ENCODE results near the gene PCDH7. TPM values are rescaled to one million over a fixed set of nuclear protein-coding genes. Genes with fewer than 3 reads are reported as not detected.

The PCDH7 gene, protein sequence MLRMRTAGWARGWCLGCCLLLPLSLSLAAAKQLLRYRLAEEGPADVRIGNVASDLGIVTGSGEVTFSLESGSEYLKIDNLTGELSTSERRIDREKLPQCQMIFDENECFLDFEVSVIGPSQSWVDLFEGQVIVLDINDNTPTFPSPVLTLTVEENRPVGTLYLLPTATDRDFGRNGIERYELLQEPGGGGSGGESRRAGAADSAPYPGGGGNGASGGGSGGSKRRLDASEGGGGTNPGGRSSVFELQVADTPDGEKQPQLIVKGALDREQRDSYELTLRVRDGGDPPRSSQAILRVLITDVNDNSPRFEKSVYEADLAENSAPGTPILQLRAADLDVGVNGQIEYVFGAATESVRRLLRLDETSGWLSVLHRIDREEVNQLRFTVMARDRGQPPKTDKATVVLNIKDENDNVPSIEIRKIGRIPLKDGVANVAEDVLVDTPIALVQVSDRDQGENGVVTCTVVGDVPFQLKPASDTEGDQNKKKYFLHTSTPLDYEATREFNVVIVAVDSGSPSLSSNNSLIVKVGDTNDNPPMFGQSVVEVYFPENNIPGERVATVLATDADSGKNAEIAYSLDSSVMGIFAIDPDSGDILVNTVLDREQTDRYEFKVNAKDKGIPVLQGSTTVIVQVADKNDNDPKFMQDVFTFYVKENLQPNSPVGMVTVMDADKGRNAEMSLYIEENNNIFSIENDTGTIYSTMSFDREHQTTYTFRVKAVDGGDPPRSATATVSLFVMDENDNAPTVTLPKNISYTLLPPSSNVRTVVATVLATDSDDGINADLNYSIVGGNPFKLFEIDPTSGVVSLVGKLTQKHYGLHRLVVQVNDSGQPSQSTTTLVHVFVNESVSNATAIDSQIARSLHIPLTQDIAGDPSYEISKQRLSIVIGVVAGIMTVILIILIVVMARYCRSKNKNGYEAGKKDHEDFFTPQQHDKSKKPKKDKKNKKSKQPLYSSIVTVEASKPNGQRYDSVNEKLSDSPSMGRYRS (N-terminal part only)
- total RNA-seq (2014; rRNA removed; shearing (Covaris generic)), result 0.38 and 1.1 TPM in 2 replicates
- polyA plus RNA-seq (2016; fragmentation: Nextera tagmentation; extraction: Ambion mirVana), result 0.15 and 0.24 TPM in 2 replicates

- in situ Hi-C loops (cut with MboI), result no loop called here
- Histone ChIP-seq H3K27ac (no peak within 1 kb of the TSS), H3K9me2 (ENCODE audit: insufficient read depth) (no peaks in the 10 kb centered on the region), H3K4me1 (ENCODE audit: insufficient read depth) (peaks cover 3% of the 10 kb centered on the region; the same call in 1 of the 2 replicates), H3K9me3 (ENCODE audit: low read depth) (no peaks in the 10 kb centered on the region), H4K20me1 (ENCODE audit: insufficient read depth) (no peaks in the 10 kb centered on the region), H3K79me2 (ENCODE audit: insufficient read depth) (no peaks in the 10 kb centered on the region), H3F3A (ENCODE audit: insufficient read depth) (no peaks in the 10 kb centered on the region), H3K4me3 (peak within 1 kb of the TSS; percentile 72), H3K9ac (no peak within 1 kb of the TSS), H3K4me2 (ENCODE audit: unreplicated experiment) (peak within 1 kb of the TSS; percentile 93), H3K27me3 (replicated peaks; ENCODE audit: insufficient read depth) (peaks cover 48% of the 10 kb centered on the region), H2AFZ (peak within 1 kb of the TSS; percentile 73), H3K36me3 (ENCODE audit: low read depth) (no peaks in the 10 kb centered on the region)
- TF ChIP-seq EZH2phosphoT487 (IDR thresholded peaks at IDR 0.05; ENCODE audit: insufficient read depth, low read depth) (no peak), EZH2 (IDR thresholded peaks at IDR 0.05; ENCODE audit: insufficient read depth, poor library complexity, severe bottlenecking) (peak; percentile 77)
- peak; percentile 71 for DNase-seq
- WGBS, 2 experiments (ENCODE audit: low coverage in 1 of 2, low lambda C conversion rate in 2 of 2, missing lambda C conversion rate in 2 of 2), result 1 to 3% methylated on average over 42 to 44 of the region's 44 CpGs
Observed at GRCh38 chr4:30720021-30720660, at the start of gene PCDH7. TSS of gene PCDH7 (plus strand) at chr4:30720369. CDS start at chr4:30721423, 1,054 bp downstream.

DNA sequence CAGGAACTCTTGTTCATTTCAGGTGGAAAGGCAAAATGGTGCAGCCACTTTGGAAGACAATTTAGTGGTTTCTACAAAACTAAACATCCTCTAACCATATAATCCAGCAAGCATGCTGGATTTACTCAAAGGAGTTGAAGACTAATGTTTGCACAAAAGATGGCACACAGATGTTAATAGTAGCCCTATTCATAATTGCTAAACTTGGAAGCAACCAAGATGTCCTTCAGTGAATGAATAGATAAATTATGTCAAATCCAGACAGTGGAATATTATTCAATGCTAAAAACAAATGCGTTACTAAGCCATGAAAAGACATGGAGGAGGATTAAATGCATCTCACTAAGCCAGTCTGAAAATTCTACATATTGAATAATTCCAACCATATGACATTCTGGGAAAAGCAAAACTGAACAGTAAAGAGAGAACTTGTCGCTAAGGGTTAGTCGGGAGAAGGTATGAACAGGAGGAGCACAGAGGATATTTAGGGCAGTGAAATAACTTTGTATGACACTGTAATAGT, 48.2 kb upstream of the PCDH7 start:
- no peak overlapping the region for H3K9ac ChIP-seq
- no peaks in the 10 kb centered on the region for H3K79me2 ChIP-seq (ENCODE audit: insufficient read depth)
- no peaks in the 10 kb centered on the region for H3F3A ChIP-seq (ENCODE audit: insufficient read depth)
- no peaks in the 10 kb centered on the region for H3K4me1 ChIP-seq (ENCODE audit: insufficient read depth)
- no peaks in the 10 kb centered on the region for H3K36me3 ChIP-seq (ENCODE audit: low read depth)
- H4K20me1 ChIP-seq (ENCODE audit: insufficient read depth), result no peaks in the 10 kb centered on the region
- no peak for DNase-seq
- no peak overlapping the region for H2AFZ ChIP-seq
- no peak overlapping the region for H3K4me3 ChIP-seq
- WGBS, 2 experiments (ENCODE audit: low coverage in 1 of 2, low lambda C conversion rate in 2 of 2, missing lambda C conversion rate in 2 of 2), result 19 to 42% methylated on average over 3 of the region's 3 CpGs
- H3K9me3 ChIP-seq (ENCODE audit: low read depth), result no peaks in the 10 kb centered on the region
- no peaks in the 10 kb centered on the region for H3K27me3 ChIP-seq (replicated peaks; ENCODE audit: insufficient read depth)
- no peaks in the 10 kb centered on the region for H3K9me2 ChIP-seq (ENCODE audit: insufficient read depth)
- no peak overlapping the region for H3K4me2 ChIP-seq (ENCODE audit: unreplicated experiment)
- in situ Hi-C loops (cut with MboI), result no loop called here
- H3K27ac ChIP-seq, result no peak overlapping the region
- no peak for TF ChIP-seq EZH2phosphoT487 (IDR thresholded peaks at IDR 0.05; ENCODE audit: insufficient read depth, low read depth)
- TF ChIP-seq EZH2 (IDR thresholded peaks at IDR 0.05; ENCODE audit: insufficient read depth, poor library complexity, severe bottlenecking), result no peak

DNA sequence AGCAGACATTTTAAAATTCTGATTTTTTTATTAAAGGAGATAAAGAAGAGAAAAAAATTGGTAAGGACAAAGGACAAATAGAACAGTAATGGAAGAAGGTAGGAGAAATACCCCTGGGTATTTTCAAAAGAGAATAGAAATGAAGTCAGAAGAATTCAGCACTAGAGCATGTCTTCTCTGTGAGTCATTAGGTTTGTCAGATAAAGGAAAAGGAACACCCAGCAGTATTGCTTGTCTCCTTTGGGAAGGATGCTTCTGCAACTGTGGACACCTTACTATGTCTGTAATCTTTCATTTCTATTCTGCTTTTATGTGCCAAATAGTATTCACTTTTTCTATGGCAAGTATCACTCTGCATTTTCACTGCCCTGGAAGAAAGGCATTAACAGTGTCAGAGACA, 24.0 kb upstream of the PCDH7 start:
- H3K9me3 ChIP-seq (ENCODE audit: low read depth), result no peaks in the 10 kb centered on the region
- no peaks in the 10 kb centered on the region for H3K27me3 ChIP-seq (replicated peaks; ENCODE audit: insufficient read depth)
- H3K4me3 ChIP-seq, result no peak overlapping the region
- H3K9ac ChIP-seq, result no peak overlapping the region
- H3K9me2 ChIP-seq (ENCODE audit: insufficient read depth), result no peaks in the 10 kb centered on the region
- no peaks in the 10 kb centered on the region for H3K4me1 ChIP-seq (ENCODE audit: insufficient read depth)
- no peak overlapping the region for H3K4me2 ChIP-seq (ENCODE audit: unreplicated experiment)
- no peak overlapping the region for H2AFZ ChIP-seq
- no peaks in the 10 kb centered on the region for H3K79me2 ChIP-seq (ENCODE audit: insufficient read depth)
- no peaks in the 10 kb centered on the region for H4K20me1 ChIP-seq (ENCODE audit: insufficient read depth)
- TF ChIP-seq EZH2 (IDR thresholded peaks at IDR 0.05; ENCODE audit: insufficient read depth, poor library complexity, severe bottlenecking), result no peak
- no peak for TF ChIP-seq EZH2phosphoT487 (IDR thresholded peaks at IDR 0.05; ENCODE audit: insufficient read depth, low read depth)
- in situ Hi-C loops (cut with MboI), result no loop called here
- no peak overlapping the region for H3K27ac ChIP-seq
- no peak for DNase-seq
- no peaks in the 10 kb centered on the region for H3K36me3 ChIP-seq (ENCODE audit: low read depth)
- H3F3A ChIP-seq (ENCODE audit: insufficient read depth), result no peaks in the 10 kb centered on the region
